ENCODE measurements around the gene TMPRSS5. TPM values are rescaled to one million over a fixed set of nuclear protein-coding genes. Genes with fewer than 3 reads are reported as not detected.
"Not testable (repeated sequence)": the region's sequence is repeated elsewhere in the genome, so short reads cannot be mapped to it uniquely, and the experiment has no call there.

Gene TMPRSS5
- total and polyA plus RNA-seq, 2 of the 8 experiments (the other 6 are each of a cell fraction or from before 2014, with no cell fraction given), result 0.54 to 0.78 TPM

DNA sequence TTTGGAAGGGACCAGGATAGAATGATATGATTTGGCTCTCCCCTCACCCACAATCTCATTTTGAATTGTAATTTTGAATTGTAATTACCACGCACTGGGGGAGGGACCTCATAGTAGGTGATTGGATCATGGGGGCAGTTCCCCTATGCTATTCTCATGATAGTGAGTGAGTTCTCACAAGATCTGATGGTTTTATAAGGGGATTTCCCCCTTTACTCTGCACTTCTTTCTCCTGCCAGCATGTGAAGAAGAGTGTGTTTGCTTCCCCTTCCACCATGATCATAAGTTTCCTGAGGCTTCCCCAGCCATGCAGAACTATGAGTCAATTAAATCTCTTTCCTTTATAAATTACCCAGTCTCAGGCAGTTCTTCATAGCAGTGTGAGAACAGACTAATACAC is 2.6 kb downstream of the TMPRSS5 start:
- H3K14ac ChIP-seq (ENCODE audit: insufficient read length); DNase-seq (ENCODE audit: low read depth in 1 of 2, low spot score in 2 of 2); H3K18ac ChIP-seq (ENCODE audit: extremely low read depth, low read length); FAIRE-seq; H4K20me1 ChIP-seq (replicated peaks in 1 of 2; ENCODE audit: control insufficient read depth in 1 of 2, insufficient read depth in 2 of 2, low read length in 2 of 2); H3K4me1 ChIP-seq (replicated peaks in 1 of 4; ENCODE audit: control insufficient read depth in 3 of 4, insufficient read depth in 4 of 4, low read length in 3 of 4); H3K4me2 ChIP-seq (ENCODE audit: insufficient read depth in 1 of 2, low read depth in 2 of 2, low read length in 2 of 2); H3K23ac ChIP-seq (ENCODE audit: insufficient read length); H3K4me3 ChIP-seq (ENCODE audit: extremely low read depth in 1 of 4, insufficient read depth in 2 of 4, low read depth in 3 of 4, low read length in 4 of 4); H3K9ac ChIP-seq (replicated peaks in 1 of 4; ENCODE audit: extremely low read depth in 1 of 4, low read depth in 3 of 4, low read length in 3 of 4); H3K23me2 ChIP-seq (ENCODE audit: low read depth, low read length); H3K4ac ChIP-seq (replicated peaks; ENCODE audit: insufficient read length, low read depth, low read length); H2BK15ac ChIP-seq (ENCODE audit: low read length); H3K27me3 ChIP-seq (replicated peaks in 1 of 4; ENCODE audit: control insufficient read depth in 3 of 4, extremely low read depth in 1 of 4, insufficient read depth in 3 of 4, low read length in 3 of 4); H3K79me2 ChIP-seq (ENCODE audit: control insufficient read depth in 1 of 2, insufficient read depth in 2 of 2, low read length in 2 of 2); H2AFZ ChIP-seq (ENCODE audit: low read length); H3K79me1 ChIP-seq (ENCODE audit: low read depth, low read length); H4K5ac ChIP-seq (ENCODE audit: insufficient read length, low read depth, low read length); H3K36me3 ChIP-seq (ENCODE audit: control insufficient read depth in 2 of 4, insufficient read depth in 4 of 4, low read length in 3 of 4); H3K9me3 ChIP-seq (ENCODE audit: insufficient read depth in 2 of 2, low read depth in 1 of 2, low read length in 1 of 2); H3K56ac ChIP-seq (replicated peaks; ENCODE audit: insufficient read length, low read depth, low read length); H2AK5ac ChIP-seq (ENCODE audit: low read depth, low read length); H4K91ac ChIP-seq (replicated peaks; ENCODE audit: insufficient read length, low read length); H3K27ac ChIP-seq (ENCODE audit: low read depth, low read length); H2BK12ac ChIP-seq (ENCODE audit: low read depth, low read length); H2BK120ac ChIP-seq (replicated peaks; ENCODE audit: low read depth, low read length); H2BK20ac ChIP-seq (ENCODE audit: low read length); H4K8ac ChIP-seq (ENCODE audit: extremely low read depth, insufficient read depth, low read length); POLR2A ChIA-PET (ENCODE audit: partially characterized antibody); H2BK5ac ChIP-seq (ENCODE audit: low read depth, low read length): not testable (repeated sequence)
- CTCF ChIA-PET (ENCODE audit: partially characterized antibody), result interaction anchor here (1.3 to 1.5 kb wide), 2 partner anchors 27 to 53 kb away, joined by 3 read pairs; no protein-coding TSS in a partner anchor
- 100% methylated on average over 1 of the region's 1 CpG; no CpG with 5 or more reads in 1 of the 2 experiments for WGBS, 2 experiments (ENCODE audit: extremely low coverage in 1 of 2, insufficient coverage in 1 of 2, insufficient read length in 1 of 2, insufficient replicate concordance in 2 of 2, low coverage in 1 of 2, low lambda C conversion rate in 2 of 2, missing lambda C conversion rate in 1 of 2)
